Measurements from ENCODE around the gene KMT2D.

KMT2D gene

DNA sequence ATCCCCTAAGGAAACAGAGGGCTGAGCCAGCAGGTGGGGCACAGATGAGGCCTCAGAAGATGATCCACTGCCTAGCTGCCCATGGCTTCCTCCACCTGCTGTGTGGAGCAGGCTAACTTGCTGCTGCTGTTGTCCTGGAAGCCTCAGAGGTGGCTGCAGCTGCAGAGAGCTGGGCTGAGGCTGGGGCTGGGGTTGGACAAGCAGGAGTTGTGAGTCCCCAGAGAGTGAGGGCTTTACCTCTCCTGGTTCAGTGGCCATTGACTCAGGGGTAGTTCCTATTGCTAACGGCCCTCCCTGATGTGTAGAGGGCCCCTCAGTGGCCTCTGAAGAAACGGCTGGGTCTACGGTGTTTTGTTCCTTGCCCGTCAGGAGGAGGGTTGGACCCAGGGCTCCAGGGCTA is 28.3 kb downstream of the KMT2D start:
- no peak for DNase-seq

DNA sequence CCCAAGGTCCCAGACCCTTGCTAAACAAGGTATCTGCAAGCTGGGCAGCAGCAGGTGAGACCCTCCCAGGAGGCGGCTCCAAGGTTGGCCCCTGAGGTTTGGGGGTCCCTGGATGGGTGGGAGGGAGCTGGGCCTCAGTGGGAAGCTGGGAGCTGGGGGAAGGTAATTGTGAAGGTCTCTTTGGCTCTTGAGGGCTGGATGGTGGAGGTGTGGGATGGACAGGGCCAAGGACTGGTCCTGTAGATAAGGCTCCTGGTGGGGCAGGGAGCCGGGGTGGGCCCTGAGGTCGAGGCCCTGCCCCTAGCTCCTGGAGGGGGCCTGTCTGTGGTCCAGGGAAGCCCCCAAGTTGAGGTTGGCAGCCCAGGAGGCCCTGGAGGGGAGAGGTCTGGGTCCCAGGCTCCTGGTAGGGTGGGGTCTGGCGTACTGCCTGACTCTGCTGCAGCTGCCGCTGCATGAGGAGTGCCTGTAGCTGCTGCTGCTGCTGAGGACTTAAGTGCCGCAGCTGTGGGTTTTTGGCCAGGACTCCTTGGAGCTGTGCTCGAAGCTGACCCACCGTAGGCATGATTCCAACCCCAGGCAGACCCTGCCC is 28.9 kb downstream of the KMT2D start:
- DNase-seq, result no peak

DNA sequence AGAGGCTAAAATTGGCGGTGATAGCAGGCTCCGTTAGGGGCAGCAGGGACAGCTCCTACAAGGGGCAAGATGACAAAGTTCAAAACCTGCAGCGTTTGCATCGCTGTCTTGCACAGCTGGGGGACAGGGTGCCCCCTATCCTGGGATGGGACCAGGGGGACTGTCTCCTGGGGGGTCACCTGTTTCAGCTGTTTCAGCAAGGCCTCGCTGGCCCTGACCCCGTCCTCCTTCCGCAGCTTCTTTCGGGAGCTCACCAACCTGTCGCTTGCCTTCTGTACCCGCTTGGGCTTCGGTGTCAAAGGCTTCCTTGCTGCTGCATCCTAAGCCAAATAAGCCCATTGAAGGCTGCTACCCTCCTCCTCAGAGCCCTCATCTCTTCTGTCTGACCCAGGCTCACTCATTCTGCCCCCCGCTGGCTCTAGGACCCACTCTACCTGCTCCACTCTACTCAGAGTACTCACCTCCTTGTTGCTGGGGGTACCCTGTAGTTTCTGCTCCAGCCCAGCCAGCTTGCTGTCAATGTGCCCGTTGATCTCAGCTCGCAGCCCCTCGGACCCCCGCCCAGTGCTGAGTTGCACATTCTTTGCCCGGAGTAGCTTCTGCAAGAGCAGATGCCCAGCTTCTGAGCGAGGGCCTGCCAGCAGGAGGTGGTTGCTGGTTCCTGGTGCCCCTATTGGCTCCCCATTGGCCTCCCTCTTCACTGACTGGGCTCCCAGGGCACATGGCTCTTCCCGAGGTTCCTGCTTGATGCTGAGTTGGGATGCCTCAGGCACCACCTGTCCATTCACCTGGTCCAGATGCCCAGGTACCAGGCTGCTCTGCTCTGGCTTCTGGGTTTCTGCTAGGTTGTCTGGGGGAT is 29.7 kb downstream of the KMT2D start:
- no peak for DNase-seq

DNA sequence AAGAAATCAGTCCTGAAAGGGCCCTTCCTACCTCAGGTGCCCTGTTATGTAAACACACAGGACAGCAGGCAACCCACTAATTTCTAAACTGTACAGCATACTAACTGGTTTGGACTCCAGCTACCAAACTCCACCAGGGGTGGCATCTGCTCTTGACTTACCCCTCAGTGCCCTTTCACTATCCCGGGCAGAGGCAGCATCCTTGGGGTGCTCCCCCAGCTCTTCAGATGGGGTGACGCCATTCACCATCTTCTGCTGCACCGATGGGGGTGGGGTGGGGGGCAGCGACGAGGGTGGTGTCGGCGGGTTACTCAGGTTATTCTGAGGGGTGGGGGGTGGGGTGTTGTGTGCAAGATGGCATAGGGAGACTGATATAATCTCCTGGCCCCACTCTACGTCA is 30.5 kb downstream of the KMT2D start:
- no peak for DNase-seq

DNA sequence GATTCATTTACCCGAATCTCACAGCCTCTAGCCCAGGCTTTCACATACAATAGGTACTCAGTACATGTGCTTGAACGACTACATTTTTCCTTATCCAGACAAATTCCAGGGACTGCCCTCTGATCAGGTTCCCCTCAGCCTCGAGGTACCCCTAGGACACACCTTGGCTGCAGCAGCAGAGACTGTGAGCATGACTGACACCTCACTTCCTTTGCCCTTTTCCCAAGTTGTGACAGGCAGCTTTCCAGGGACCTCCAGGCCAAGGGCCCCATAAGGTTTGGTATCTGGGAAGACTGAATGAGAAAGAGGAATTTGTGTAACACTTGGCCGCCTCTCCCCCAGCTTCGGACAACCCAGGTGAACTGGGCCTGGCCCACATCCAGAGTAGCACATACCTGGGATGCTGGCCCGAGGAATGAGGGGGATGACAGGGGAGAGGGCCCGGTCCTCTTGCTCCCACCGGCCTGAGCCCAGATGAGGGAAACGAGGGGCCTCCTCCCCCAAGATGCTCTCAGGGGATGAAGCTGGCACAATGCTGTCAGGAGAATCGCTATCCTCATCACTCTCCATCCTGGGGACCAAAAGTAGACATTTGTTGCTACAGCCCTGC is 31.8 kb downstream of the KMT2D start:
- no peak for DNase-seq

DNA sequence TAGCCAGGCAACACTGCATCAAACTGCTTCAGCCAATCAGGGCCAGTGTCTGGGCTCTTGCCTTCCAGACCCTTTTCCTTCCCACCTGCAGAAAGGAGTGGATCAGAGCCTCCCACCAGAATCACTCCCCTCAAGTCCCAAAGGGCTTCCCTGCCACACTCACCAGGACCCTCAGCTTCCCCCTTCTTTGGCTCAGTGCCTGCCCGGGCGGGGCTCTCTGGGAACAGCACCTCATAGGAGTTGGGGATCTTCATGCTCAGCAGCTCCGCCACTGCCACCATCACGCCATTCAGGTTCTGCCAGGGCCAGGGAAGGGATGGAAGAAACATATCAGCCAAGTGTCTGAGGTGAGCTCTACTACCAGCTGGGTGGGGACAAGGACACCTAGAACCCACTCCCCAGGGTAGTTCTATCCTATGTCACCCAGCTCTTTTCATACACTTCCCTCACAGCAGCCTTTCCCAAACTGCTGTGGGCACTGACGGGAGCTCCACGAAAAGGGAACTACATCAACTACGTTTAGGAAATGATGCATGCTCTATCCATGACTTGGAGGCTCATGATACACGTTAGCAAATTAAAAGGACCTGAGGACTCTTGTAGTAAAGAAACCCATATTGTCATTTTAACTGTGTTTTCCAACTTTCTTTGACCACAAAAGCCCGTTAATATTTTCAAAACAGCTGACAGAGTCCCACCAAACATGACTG is 32.6 kb downstream of the KMT2D start:
- no peak for DNase-seq

DNA sequence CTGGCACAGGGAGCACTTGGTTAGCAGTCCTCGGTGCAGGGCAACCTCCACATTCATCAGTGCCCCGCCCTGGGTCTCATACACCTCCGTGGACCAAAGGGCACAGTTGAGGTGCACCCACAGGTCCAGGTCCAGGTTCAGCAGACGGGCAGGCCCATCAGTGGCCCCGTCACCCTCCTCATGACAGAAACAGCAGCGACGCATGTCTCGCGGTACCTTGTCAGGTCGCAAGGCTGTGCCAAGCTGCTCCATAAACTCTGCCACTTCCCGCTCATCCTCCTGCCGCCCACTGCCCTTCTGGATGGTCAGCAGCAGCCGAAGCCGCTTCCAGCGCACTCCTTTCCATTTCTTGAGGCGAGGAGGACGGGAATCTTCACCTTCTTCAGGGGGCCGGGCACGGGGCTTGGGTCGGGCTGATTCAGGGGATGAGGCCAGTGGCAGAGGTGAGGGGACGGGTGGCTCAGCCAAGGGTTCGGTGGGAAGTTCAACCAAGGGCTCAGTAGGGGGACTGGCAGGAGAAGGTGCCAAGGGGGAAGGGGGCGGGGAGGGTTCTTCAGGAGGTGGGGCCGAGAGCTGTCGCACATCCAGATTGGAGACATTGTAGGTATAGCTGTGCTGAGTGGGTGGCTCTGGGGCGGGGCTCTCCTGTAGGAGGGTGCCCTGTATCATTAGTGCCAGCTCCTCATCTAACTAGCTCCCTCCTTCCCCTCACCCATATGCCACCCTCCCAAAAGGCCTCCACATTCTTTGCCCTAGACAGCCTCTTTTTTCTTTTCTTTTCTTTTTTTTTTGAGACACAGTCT is 33.7 kb downstream of the KMT2D start:
- no peak for DNase-seq

DNA sequence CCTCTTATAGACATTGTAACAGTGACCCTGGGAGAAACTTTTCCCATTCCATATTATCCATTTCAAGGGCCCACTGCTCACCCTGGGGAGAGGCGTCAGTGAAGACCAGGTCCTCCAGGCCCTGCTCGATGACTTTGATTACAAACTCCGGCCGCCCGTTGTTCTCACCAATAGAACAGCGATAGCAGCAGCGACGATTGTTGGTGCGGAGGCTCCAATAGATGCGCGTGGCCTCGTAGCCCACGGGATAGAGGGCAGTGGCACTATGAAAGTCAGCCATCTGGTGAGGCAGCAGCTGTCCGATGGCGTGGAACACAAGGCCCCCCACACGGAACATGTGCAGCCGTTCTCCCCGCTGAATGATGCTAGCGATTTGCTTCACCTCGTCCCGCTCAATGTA is 34.5 kb downstream of the KMT2D start:
- DNase-seq, result no peak

DNA sequence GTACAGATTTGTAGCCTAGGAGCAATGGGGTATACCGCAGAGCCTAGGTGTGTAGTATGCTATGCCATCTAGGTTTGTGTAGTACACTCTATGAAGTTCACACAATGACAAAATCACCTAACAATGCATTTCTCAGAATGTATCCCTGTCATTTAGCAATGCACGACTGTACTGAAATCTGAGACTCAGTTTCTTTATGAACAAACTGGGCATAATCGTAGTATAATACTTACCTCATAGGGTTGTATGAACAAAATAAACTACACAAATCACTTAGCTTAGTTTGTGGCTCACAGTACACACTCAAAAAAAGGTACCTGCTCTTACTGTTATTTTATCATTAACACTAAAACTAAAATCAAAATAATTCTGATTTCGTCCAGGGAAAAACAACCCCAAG is 35.1 kb downstream of the KMT2D start:
- no peak for DNase-seq

DNA sequence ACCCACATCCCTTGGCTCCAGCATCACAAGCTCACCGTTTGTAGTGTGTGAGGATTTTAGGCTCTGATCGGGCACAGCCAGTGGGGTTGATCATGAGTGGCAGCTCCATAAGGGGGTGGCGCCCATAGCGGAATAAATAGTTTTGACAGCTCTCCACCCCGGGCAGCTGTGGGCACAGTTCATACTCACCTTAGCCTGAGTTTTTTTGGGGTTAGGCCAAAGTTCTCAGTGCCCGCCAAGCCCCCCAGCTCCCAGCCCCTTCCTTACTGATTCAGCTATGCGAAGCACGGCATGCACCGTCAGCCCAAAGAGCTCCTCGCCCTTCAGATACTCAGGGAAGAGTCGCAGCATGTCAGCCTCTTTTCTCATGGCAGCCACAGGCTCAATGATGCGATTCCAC is 36.1 kb downstream of the KMT2D start:
- DNase-seq, result no peak

DNA sequence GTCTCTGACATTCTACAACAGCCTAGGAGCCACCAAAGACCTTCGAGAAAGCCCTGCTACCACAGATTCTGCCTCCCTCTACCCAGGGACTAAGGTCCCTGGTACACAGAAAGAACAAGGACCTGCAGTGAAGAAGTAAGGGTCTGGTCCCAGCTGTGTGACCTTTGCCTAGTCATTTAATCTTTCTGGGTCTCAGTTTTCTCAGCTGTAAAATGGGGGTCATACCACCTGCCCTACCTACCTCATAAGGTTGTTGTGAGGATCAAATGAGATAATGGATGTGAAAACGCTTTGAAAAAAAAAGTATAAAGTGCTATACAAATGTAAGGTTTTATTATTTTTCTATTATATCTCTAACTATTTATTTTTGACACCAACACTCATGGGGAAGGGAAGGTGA is 36.8 kb downstream of the KMT2D start:
- no peak for DNase-seq

DNA sequence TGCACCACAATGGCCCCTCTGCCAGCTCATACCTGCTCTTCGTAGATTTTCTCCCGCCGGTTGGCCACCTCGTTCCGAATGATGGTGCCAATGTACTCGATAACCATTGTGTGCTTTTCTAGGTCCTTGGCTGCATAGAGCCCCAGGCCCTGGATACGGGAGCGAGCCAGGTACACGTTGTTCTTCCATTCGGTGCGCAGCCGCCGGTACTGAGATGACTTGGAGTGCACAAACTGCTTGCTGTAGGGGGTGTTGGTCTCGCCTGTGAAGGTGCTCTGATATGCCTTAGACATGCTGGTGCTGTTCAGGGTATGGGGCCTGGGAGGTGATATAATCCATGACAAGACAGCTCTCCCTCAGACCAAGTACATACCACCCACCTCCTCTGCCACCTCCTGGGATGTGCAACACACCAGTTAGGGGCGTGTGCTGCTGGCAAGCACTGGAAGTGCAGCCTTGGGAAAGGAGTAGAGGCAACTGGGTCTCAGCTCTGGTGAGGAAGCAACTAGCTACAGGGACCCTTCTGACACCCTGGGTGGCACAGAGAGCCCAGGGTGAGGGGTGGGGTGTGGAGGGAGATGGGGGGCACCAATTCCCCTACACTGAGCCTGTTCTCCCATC is 37.9 kb downstream of the KMT2D start:
- no peak for DNase-seq

DNA sequence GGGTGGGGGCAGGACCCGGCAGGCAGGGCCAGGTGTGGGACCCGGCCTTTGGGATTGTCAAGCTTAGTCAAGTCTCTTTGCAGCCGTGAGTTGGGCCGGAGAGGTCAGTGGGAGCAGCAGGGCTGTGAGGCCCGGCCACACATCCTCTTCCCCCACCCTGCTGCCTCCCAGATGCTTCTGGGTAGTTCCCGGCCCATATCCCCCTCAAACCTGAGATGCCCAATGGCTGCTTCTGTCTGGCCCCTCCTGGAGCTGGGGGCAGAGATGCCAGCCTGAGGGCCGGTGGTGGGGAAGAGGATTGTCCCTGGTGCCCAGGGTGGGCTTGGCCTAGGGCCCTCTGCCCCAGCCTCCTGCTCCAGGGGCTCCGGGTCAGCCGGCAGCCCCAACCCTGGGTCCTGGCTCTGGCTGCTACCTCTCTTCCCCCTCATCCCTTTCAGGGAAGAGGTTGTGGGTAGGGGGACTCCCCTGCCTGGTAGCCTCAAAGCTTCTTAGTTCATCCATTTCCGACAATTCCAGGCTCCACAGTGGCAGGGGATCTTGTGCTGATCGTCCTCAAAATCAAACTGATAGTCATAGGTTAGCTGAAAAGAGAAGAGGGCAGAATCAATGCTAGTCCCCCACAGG is 39.2 kb downstream of the KMT2D start:
- DNase-seq, result no peak

DNA sequence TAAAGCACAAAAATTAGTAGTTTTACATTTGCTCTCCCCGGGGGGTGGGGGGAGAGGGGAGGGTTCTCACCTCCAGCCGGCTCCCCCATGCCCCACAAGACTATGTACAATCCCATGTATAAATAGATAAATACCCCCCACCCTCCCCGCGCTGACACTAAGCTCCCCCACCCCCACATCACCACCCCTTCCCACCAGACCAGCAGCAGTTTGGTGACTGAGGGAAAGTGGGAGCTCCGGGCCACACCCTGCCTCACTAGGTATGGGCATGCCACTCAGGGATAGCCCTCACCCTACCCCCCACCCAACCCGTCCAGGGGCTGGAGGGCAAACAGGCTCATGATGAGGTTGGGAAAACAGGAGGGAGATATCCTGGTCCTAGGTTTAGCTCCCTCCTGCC is 40.2 kb downstream of the KMT2D start:
- no peak for DNase-seq

DNA sequence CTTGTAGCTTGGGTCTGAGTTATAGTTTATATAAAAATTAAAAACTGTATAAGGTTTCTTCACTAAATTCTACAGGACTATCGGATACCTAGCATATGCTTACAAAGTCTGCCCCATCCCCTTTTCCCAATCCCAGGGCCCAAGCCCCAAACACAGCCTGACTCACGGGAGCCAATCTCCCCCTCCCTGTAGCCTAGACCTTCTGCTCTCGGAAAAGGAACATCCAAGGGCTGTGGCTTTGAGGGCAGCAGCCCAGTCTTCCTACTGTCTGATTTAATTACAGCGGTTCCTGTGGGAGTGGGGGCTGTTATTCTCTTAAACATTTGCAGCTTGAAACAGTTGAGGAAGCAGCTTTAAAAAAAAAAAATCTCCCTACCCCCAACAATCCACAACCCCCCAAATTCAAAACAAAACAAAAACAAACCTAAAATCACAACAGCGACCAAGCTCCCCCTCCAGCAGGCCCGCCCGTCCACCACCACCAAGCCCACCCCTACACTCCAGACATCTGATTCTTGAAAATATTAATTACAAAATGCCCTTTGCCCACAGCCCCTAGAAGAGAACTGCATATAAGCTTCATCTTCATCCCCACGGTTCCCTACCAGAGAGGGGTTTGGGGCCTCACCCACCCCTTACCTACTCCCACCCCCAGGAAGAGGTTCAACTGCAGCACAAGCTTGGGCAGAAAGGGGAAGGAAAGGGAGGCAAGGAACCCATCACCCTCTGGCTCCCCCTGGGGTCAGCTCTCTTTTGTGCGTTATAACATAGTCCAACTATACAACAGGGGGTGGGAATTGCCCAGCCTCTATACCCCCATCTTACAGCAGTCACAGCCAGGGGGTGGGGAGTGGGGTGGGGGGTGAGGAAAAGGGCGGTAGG is 40.9 kb downstream of the KMT2D start:
- DNase-seq, result no peak

DNA sequence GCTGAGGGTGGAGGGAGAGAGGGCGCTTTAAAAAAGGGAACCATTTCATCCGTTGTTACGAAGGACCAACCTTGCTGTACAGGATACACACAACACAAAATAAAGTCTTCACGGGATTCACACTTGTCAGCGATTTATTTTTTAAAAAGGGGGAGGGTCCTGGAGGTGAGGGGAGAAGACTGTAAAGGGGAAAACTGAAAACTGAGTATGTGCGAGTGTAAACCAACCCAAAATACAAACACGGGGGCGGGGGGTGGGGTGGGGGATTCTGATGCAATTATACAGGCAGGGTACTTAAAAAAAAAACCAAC is 41.5 kb downstream of the KMT2D start:
- DNase-seq, result no peak

DNA sequence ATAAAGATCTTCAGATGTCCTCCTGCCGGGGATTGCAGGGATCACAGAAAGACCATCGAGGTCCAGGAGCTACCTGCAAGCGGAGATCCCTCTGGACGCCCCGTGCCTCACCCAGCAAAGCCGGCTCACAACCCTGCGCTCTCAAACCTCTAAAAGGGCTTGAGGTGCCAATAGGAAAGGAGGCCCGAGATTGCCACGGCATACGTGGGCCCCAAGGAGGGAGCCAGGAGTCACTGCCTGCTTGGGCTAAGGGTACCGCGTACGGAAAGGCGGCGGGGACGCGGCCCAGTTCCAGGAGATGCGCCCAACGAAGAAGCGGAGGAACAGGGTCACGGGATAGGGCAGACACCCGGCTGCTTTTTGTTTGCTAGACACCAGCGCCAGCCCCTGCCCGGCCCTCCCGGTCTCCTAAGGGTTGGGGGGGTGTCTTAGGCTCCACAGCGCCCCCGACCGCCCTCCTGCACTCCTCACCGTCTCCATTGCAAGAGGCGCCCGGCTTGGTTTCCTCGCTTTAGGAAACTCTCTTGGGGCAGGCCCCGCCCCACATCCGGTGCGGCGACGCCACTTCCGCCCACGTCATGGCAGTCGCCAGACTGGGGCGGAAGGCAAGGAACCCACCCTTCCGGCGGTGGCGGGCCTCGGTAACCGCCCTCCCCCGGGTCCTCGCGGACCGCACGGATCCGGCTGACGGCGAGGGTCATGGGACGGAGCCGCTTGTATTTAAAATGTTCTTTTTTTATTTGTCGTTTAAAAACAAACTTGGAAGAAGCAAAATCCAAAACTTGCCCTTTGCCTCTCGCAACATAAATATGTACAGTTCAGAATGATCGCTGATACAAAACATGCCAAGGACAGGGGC is 42.1 kb downstream of the KMT2D start, which contains the start of gene PRKAG1:
Gene PRKAG1 (minus strand): TSS at position 516 of the 859 bp plus-strand sequence. CDS start 36 bp downstream, at position 480.
- peak; percentile 53 for DNase-seq

DNA sequence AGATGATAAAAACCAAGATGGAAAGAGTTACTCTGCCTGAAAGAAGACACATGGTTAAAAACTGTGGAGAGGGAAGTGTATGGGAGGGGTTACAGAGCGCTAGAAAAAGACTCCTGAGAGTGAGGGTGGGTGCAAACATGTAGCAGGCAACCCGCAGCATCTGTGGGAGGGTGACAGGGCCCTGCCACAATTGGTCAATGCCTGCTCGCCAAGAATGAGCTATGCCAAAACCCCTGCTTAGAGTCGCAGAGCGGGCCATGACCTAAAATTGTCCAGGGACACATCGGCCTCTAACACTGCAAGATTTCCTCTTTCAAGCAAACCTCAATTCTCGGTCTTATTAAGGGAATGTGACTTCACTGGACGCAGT is 42.7 kb downstream of the KMT2D start:
- DNase-seq, result no peak

DNA sequence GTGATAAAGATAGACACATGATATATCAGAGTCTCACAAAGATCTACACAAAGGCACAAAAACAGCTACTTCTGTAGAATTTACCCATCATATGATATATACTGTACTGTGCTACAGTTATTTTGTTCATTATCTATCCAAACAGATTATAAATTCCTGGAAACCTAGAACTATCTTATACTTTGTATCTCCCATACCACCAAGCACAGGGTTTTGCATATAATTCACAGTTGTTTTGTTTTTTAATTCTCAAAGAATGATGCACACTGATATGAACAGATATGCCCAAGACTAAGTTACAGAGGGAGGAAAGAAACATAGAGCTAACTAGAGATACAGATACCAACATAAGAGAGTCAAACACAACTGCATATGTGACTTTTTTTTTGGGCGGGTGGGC is 45.4 kb downstream of the KMT2D start:
- no peak for DNase-seq

DNA sequence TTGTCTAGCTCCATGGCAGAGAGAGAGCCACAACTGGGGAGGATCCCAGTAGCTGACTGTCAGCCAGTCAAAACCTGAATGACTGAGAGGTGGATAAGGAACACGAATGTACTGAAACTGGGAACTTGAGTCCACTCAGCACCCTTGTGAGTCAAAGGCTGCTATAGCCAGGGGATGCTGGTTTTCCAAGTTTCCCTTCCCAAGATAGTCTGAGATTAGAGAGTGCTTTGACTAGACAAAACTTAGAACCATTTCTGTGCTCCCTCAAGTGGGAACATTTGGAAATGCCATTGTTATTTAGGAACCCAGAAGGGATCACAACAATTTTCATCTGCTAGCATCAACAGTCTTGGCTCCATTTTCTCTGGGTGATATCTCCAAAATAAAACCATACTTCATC is 46.0 kb downstream of the KMT2D start:
- no peak for DNase-seq
